GM19452 (cell line): ENCODE measurements around the gene KCNK5.

Source experiments
- ATAC-seq: cut with Tn5 transposase; IDR thresholded peaks from one replicate; pipeline ENCODE4 v1.9.1; 2021; ENCODE audit not compliant: unreplicated experiment

The KCNK5 gene

DNA sequence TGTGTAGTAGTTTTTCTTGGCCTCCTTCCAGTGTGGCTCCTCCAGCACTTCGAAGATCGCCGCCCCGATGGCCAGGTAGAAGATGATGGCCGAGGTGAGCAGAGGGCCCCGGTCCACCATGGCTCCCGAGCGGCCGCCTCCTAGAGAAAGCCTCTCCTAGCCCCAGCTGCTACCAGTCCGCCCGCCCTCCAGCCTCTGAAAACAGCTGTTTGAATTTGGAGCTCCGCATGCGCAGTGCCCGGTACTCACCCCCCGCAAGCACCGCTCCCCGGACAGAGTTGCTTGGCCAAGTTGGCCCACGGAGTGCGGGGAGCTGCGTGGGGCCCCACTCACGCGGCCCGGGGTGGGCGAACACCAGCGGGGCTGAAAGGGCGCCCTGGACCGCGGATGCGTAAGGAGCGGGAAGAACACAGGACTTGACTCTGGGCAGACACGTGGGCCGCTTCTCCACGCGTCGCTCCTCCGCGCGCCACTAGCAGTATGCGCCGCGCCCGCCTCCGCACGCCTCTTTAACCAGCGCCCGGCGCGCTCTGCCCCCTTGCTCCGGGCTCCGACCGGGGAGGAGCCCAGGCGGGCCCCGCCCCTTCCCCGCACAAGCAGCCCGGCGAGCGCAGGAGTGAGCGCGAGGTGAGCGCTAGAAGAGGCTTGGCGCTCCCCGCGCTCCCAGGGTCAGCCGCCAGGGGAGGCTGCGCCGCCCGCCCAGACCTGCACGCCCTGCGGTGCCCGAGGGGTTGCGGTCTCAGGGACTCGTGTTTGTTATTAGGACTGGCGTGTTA lies at the start of gene KCNK5:
Gene KCNK5, minus strand, starts transcription at position 484 of the 776 bp plus-strand sequence. Its CDS starts 364 bp downstream, at position 120.
- ATAC-seq, result no peak

GRCh38 chr6:39276379-39276995 lies 47.2 kb upstream of the KCNK5 start:
- ATAC-seq, result no peak

GRCh38 chr6:39274903-39275302 lies 45.6 kb upstream of the KCNK5 start:
- no peak for ATAC-seq

- no peak for ATAC-seq
These were observed 45.2 kb upstream of the KCNK5 start for GRCh38 chr6:39274471-39274870.

- no peak for ATAC-seq
These were observed 44.1 kb upstream of the KCNK5 start for GRCh38 chr6:39273406-39273821.

- ATAC-seq, result no peak
These were observed 40.7 kb upstream of the KCNK5 start for GRCh38 chr6:39269961-39270360.

DNA sequence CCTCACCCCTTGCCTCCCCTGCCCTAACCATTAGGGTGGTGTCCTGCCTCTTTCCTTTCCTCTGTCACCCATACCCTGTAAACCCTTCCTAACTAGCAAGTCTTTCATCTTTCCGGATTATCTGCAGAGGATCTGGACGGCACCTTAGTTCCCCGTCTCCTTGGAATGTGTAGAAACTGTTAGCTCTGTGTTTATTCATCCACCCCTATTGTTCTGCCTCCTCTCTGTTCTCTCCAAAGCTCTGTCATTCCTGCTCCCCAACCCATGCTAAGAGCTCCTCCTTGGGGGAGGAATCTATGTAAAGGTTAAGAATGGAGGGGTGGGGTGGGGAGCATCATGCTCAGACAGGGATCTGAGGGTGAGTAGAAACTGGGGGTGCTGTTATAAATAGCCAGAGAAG lies 39.4 kb upstream of the KCNK5 start:
- no peak for ATAC-seq

- no peak for ATAC-seq
These were observed 38.9 kb upstream of the KCNK5 start for GRCh38 chr6:39268171-39268570.

DNA sequence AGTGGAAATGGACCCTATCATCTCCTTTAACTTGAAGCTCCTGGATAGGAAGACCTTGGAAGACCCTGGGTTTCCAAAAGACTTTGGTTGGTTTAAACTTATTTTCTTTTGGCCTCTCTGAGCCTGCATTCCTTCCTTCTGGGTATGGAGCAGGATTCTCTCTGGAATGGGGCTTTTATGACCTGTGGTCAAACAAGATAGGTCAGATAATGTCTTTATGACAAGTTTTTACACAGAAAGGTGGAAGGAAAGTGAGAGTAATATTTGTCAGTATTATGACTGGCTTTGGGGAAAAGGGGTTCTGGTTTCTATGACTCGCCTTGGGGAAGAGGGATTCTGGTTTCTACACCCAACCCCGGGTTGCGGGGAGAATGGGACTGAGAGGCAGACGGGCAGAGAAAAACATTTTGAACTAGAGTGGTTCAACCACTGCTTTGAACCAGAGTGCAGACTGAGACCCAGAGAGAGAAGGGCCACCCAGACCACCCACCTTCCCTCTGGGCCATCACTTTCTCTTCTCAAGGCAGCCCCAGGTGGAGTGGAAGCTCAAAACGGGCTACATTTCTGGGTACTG lies 37.6 kb upstream of the KCNK5 start:
- no peak for ATAC-seq

DNA sequence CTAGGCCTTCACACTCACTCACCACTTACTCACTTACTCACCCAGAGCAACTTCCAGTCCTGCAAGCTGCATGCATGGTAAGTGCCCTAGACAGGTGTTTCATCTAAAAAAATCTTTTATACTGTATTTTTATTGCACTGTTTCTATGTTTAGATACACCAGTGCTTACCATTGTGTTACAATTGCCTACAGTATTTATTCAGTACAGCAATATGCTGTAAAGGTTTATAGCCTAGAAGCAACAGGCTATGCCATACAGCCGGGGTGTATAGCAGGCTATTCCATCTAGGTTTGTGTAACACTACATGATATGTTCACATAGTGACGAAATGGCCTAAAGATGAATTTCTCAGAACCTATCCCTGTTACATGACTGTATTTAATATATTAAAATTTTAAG lies 37.1 kb upstream of the KCNK5 start:
- no peak for ATAC-seq

- ATAC-seq, result no peak
These were observed 34.2 kb upstream of the KCNK5 start for GRCh38 chr6:39263303-39264037.

DNA sequence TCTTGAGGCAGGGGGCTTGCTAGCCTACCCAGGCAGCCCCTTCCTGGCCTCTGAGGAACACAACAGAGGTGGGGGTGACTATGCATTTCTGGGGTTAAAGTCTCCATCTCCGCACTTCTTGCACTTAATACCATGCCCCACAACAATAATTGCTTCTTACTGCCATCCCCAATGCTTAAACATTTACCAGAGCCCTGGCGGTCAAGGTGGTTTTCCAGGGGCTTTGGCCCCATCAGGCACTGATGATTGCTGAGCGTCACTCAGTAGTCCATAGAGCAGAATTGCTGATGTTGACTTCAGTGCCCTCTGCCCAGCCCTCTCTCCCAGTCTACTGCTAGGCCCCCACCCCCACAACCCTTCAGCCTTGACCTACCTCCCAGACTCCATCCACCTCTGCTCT lies 32.5 kb upstream of the KCNK5 start:
- no peak for ATAC-seq

GRCh38 chr6:39260953-39261352 lies 31.7 kb upstream of the KCNK5 start:
- no peak for ATAC-seq

DNA sequence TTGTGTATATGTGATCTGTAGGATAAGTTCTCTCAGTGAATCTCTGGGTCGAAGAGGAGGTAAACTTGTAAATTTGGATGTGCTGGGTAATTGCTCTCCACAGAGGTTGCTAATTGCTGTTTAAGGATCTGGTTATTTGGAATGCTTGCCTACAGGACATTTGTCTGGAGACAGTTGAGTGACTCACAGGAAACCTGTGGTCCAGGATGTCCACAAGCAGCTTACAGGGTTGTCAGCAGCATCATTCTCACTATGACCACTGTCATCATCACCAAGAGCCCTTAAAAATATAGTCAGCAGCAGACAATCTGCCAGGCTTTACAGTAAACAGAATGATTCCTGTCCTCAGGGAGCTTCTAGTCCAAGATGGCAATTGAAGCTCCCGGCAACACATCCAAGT lies 31.2 kb upstream of the KCNK5 start:
- ATAC-seq, result no peak

- no peak for ATAC-seq
These were observed 27.1 kb upstream of the KCNK5 start for GRCh38 chr6:39256294-39256940.

DNA sequence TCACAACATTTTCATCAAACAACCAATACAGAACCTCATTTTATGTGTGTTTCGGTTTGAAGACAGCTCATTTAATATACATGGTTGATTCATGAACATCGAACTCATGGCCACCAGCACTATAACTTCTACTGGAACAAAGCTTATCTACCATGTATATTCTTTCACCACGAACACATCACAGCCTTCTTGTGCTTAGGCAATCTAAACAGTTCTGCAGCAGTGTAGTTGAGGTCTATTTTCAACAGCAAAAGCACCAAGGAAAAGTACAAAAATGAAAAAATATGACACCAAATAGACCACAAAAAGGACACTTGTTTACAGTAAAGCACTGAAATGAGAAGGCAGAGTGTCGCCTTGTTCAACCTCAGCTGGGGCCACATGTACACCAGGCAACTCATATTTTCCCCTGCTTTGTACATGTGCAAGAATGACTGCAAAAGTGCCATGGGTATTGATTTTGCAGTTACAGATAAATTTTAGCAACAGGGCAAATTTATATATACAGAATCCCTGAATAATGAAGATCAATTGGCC lies 25.8 kb upstream of the KCNK5 start:
- ATAC-seq, result no peak

- no peak for ATAC-seq
These were observed 22.1 kb upstream of the KCNK5 start for GRCh38 chr6:39251406-39251805.

DNA sequence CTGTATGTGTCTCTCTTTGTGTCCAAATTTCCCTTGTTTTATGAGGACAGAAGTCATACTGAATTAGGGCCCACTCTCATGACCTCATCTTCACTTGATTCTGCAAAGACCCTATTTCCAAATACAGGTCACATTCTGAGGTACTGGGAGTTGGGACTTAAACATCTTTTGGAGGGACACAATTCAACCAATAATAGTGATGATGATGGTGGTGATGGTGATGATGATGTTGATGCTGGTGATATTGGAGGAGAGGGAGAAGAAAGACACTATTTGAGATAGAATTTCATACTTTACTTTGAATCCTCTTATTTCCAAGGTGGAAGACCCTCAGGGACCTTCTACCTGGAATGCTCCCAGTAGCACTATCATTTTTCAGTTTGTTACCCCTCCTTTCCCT lies 21.2 kb upstream of the KCNK5 start:
- ATAC-seq, result no peak

DNA sequence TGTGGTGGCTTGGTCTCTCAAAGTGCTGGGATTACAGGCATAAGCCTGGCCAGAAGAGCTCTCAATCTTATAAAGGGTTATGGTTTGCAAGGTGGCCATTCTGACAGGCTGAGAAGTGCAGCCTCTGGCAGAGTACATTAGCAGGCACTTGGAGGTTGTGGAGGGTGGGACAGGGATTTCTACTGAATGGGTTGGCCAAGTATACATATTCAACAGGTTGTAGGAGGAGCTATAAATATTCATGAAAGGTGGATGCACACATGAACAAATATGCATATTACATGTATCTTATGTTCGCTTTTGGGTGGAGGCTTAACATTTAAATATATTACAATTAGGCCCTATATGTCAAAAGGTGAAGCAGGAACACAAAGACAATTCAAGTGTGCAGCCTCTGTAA lies 20.0 kb upstream of the KCNK5 start:
- no peak for ATAC-seq

GRCh38 chr6:39247667-39248194 lies 18.5 kb upstream of the KCNK5 start:
- ATAC-seq, result no peak

- no peak for ATAC-seq
These were observed 14.5 kb upstream of the KCNK5 start for GRCh38 chr6:39243809-39244208.
